Skeletal muscle cell (primary cell): ENCODE results near the gene DNAJC5.
"Not testable (repeated sequence)": the region's sequence is repeated elsewhere in the genome, so short reads cannot be mapped to it uniquely, and the experiment has no call there.

Experiments
- DNase-seq: peaks from one replicate; pipeline ENCODE4 v3.0.0-alpha.2; 2010; ENCODE audit warnings: low read depth
- H3K4me3 ChIP-seq: 2 replicates; pipeline ENCODE4 v1.5.1; 2011; ENCODE audit warnings: low read depth, mild to moderate bottlenecking, control low read depth, low read length, moderate library complexity

The DNAJC5 gene, protein sequence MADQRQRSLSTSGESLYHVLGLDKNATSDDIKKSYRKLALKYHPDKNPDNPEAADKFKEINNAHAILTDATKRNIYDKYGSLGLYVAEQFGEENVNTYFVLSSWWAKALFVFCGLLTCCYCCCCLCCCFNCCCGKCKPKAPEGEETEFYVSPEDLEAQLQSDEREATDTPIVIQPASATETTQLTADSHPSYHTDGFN

GRCh38 chr20:63894358-63895201, at the start of gene DNAJC5:
Gene DNAJC5 (plus strand): TSS chr20:63895126. CDS start chr20:63928346, 33,220 bp downstream.
- H3K4me3 ChIP-seq: peak within 1 kb of the TSS; percentile 59
- peak; percentile 62 for DNase-seq

DNA sequence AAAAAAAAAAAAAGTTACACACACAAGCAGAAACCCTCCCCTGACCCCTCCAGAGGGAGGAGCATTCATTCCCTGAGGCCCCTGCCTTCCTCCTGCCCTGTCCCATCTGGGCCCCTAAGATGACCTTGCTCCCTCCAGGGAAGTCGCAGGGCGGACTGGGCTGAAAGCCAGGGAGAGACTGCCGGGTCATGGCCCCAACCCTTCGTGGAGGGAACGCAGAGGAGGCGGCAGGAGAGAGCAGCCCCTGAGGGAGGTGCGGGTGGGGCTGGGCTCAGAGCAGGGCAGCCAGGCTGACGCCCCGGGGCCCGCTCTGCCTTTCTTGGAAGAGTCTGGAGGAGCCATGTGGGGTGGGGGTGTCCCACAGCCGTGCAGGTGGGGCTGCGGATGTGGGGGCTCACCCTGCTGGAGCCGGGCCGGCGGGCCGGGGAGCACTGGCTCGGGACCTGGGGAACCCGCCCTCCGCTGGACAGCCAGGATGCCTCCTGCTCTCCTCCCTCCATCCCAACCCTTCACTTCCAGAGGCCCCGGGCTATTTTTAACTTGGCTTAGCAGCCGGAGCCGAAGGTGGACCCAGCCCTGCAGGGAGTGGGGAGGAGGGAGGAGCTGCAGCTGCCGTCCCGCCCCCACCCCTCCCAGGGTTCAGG, 48.7 kb upstream of the DNAJC5 start:
- H3K4me3 ChIP-seq: peak overlapping the region; percentile 18
- no peak for DNase-seq

DNA sequence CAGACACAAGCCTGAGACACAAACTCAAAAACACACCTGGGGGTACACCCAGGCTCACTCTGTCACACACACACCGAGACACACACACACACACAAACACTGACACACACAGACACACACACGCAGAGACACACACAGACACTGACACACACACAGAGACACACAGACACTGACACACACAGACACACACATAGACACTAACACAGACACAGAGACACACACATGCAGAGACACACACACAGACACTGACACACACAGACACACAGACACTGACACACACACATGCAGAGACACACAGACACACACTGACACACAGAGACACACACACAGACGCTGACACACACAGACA, 48.1 kb upstream of the DNAJC5 start:
- no peak overlapping the region for H3K4me3 ChIP-seq

GRCh38 chr20:63847237-63848002, 47.5 kb upstream of the DNAJC5 start:
- DNase-seq: no peak
- no peak overlapping the region for H3K4me3 ChIP-seq

More for the DNA sequence above, 48.1 kb upstream of the DNAJC5 start:
- no peak for DNase-seq

- no peak overlapping the region for H3K4me3 ChIP-seq
- DNase-seq: no peak
These were observed 46.7 kb upstream of the DNAJC5 start for GRCh38 chr20:63848003-63848911.

- DNase-seq: no peak
- H3K4me3 ChIP-seq: no peak overlapping the region
These were observed 44.0 kb upstream of the DNAJC5 start for GRCh38 chr20:63850689-63851547.

DNA sequence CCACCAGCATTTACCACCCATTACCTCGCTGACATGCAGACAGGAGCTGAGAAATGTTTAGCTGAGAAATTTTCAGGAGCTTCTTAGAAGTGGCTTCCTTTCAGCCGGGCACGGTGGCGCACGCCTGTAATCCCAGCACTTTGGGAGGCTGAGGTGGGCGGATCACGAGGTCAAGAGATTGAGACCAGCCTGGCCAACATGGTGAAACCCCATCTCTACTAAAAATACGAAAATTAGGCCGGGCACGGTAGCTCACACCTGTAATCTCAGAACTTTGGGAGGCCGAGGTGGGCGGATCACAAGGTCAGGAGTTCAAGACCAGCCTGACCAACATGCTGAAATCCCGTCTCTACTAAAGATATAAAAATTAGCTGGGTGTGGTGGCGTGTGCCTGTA, 43.4 kb upstream of the DNAJC5 start:
- H3K4me3 ChIP-seq, DNase-seq: not testable (repeated sequence)

- H3K4me3 ChIP-seq, DNase-seq: not testable (repeated sequence)
These were observed 41.2 kb upstream of the DNAJC5 start for GRCh38 chr20:63853733-63854068.

DNA sequence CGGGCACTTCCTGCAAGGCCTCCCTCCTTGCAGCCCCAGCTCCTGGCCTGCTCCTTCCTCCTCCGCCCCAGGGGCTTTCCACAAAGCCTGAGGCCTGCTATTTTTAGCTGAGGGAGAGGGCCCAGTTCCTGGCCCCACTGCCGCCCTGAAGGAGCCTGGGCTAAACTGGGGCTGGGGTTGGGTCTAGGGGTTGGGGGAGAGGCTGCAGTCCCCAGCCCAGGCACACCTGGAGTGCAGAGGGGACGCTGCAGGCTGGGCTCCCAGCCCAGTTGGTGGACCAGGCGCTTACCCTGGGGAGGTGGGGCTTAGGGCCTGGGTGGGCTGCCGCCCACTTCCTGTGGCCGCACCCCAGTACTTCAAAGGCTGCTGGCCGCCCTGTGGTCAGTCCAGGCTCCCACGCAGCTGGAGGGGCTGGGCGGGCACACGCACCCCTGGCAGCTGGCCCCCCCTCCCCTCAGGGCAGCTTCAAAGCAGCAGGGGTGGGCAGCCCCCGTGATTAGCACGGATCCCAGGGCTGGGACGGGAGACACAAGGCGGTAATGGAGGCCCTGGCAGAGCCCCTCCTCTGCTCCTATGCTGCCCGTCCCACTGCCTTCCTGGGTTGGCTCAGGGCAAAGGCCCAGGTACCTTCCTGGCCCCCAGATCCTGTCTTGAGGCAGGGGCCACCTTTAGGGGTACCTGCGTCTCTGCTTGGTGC, 40.7 kb upstream of the DNAJC5 start:
- H3K4me3 ChIP-seq: no peak overlapping the region
- DNase-seq: no peak

GRCh38 chr20:63854766-63855362, 40.1 kb upstream of the DNAJC5 start:
- peak overlapping the region; percentile 13 for H3K4me3 ChIP-seq
- DNase-seq: no peak

- DNase-seq: no peak
- H3K4me3 ChIP-seq: peak overlapping the region; percentile 13
These were observed 39.4 kb upstream of the DNAJC5 start for GRCh38 chr20:63855363-63856097.

- H3K4me3 ChIP-seq: no peak overlapping the region
- DNase-seq: no peak
These were observed 38.8 kb upstream of the DNAJC5 start for GRCh38 chr20:63856098-63856511.

DNA sequence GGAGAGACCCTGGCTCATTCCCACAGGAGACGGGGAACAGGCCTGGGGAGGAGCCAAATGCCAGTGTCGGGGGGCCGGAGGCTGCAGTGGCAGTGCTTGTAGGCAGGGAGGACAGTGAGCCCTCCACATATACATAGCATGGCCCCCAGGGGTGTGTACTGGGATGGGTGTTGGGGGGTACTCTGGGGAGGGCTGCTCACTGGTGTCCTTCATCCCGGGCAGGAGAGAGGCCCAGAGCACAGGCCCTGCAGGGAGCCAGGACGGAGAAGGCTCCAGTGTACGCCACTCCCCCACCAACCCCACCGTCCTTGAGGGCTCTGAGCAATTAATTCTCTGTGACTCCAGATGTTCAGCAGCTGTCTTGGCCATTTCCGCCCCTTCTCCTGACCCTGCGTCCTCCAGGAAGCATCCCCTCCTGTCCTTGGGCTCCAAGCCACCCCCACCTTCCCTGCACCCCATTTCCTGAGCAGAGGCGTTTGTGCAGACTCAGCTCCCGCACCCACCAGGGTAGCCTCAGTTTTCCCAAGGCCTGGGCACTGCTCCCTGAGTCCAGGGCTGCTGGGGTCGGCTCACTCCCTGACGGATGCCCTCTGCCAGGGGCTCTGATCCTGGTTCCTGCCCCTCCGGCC, 37.0 kb upstream of the DNAJC5 start:
- no peak overlapping the region for H3K4me3 ChIP-seq

DNA sequence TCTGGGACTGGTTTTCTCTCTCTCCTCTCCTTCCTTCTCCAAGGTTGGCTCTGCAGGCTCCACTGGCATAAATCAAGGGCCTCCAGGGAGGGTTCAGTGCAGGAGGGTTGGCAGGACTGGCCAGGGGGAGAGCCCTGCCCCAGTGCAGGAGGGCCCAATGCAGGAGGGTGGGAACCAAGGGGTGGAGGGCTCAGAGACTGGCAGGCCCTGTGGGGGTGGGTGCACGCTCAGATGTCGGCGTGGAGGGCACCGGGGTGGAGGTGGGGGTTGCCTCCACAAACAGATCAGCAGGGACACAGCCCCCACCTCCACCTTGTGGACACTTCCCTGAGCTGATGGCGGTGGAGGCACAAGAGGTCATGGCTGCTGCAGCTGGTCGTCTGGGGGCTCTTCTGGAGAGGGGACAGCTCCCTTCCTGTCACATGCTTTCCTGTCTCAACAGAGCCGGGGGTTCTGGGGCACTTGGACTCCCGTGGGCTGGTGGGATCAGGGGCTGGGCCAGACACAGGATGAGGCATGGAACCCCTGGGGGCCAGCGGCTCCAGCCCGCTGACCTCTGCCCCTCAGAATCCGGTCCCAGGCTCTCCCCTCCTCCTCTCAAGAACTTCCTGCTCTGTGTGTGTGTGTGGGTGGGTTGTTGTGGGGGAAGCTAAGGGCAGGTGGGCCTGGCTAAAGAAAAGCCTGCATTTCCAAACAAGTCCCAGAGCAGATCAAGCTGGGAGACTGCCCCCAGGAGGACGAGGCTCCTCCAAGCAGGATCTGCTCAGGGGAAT, 36.3 kb upstream of the DNAJC5 start:
- no peak overlapping the region for H3K4me3 ChIP-seq
- DNase-seq: no peak

More for the DNA sequence above, 37.0 kb upstream of the DNAJC5 start:
- no peak for DNase-seq

GRCh38 chr20:63859166-63859699, 35.7 kb upstream of the DNAJC5 start:
- no peak for DNase-seq
- H3K4me3 ChIP-seq: no peak overlapping the region
